Lower leg skin (tissue), 4 donors: ENCODE data around the gene BTG3. TPM values are rescaled to one million over a fixed set of nuclear protein-coding genes. Genes with fewer than 3 reads are reported as not detected.

Experiments
- DNase-seq, 2 donors: peaks; one replicate each; pipeline ENCODE4 v3.0.0-alpha.2; 2019; ENCODE audit warnings: low spot score in 2 of 2
- H3K4me3 ChIP-seq: fragments of 200-600 bp; sonication (generic); 2 replicates; pipeline ENCODE4 v1.5.1; 2017; ENCODE audit warnings: mild to moderate bottlenecking, low read depth; ENCODE audit not compliant: poor library complexity, severe bottlenecking
- POLR2A ChIP-seq, 2 donors: fragments of 450-650 bp; IDR thresholded peaks; one replicate each; pipeline ENCODE4 v1.6.1; 2016 to 2017; ENCODE audit warnings: antibody characterized with exemption in 2 of 2, mild to moderate bottlenecking in 1 of 2, moderate library complexity in 1 of 2
- WGBS, 2 donors: methylation state at CpG; one replicate each; pipeline ENCODE4 v1.1.5; 2018; 5-methylcytosine and 5-hydroxymethylcytosine counted together
- intact Hi-C: fragments of 100-400 bp; cut with DNase I; formaldehyde crosslinking; loops from one replicate; pipeline ENCODE4 v1.15.0; 2023; ENCODE audit warnings: low total_unique reads
- total RNA-seq, 4 donors: library from RNA; depleted of rRNA; stranded (reverse); fragments of >200 nt; gene quantifications; one replicate each; pipeline ENCODE4 v1.1.0, GENCODE V29; 2016
- TF ChIP-seq, protein P1 (sequence below), 3 donors: fragments of 450-650 bp; IDR thresholded peaks; one replicate each; pipeline ENCODE4 v1.5.1; 2016; ENCODE audit warnings: antibody characterized with exemption in 3 of 3, mild to moderate bottlenecking in 3 of 3, moderate library complexity in 2 of 3

The BTG3 gene
- total RNA-seq, 4 donors from 2014 or later: 43.0 to 88.3 (median 57.3) TPM

DNA sequence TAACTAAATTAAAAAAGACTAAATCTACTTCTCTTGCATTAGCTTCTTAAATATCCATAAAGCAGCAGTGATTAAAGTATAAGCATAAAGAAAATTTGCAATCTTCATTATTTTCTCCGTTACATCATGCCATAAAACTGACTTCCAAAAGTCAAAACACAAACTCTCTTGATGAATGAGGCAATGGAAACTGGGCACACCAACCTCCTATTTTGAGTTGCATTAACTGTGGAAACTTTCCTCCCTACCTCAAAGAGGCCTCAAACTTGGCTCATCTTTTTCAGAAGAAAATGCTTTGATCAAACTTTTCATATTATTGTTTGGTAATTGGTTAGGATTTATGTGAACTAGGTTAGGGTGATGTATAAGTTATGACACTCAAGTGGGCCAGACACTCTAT is 4.1 kb upstream of the BTG3 start:
- 72 to 77% methylated on average over 1 of the region's 1 CpG for WGBS, 2 donors
- TF ChIP-seq POLR2A (IDR thresholded peaks at IDR 0.05): no peak
- TF ChIP-seq, protein P1, sequence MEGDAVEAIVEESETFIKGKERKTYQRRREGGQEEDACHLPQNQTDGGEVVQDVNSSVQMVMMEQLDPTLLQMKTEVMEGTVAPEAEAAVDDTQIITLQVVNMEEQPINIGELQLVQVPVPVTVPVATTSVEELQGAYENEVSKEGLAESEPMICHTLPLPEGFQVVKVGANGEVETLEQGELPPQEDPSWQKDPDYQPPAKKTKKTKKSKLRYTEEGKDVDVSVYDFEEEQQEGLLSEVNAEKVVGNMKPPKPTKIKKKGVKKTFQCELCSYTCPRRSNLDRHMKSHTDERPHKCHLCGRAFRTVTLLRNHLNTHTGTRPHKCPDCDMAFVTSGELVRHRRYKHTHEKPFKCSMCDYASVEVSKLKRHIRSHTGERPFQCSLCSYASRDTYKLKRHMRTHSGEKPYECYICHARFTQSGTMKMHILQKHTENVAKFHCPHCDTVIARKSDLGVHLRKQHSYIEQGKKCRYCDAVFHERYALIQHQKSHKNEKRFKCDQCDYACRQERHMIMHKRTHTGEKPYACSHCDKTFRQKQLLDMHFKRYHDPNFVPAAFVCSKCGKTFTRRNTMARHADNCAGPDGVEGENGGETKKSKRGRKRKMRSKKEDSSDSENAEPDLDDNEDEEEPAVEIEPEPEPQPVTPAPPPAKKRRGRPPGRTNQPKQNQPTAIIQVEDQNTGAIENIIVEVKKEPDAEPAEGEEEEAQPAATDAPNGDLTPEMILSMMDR (IDR thresholded peaks at IDR 0.05): no peak
- intact Hi-C loops: no loop called here
- DNase-seq: no peak
- H3K4me3 ChIP-seq: no peak overlapping the region

DNA sequence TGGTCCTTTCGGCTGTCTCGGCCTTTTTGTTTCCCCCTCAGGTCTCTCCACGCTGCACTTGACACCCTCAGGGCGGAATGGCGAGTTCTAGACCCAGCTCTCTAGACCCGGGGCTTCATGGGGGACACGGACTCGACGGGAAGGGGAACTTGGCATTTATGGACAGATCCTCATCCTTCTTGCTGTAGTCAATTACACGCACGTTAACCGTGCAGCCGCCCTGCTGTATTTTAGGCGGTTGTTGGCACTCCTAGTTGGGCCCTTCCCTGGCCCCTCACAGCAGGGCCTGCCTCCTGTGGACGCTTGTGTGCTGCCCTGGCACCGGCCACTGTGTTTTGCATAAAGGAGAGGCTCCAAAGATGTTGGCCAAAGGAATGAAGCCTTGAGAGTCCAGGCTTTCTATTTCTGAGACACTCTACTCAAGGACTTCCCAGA is 558 bp upstream of the BTG3 start:
- intact Hi-C loops: no loop called here
- 22% methylated on average over 16 of the region's 16 CpGs for WGBS, 2 donors
- peak overlapping the region; percentile 68 for H3K4me3 ChIP-seq
- TF ChIP-seq, protein P1 (IDR thresholded peaks at IDR 0.05): no peak
- no peak for TF ChIP-seq POLR2A (IDR thresholded peaks at IDR 0.05)
- DNase-seq: peak; percentile 52 to 91

DNA sequence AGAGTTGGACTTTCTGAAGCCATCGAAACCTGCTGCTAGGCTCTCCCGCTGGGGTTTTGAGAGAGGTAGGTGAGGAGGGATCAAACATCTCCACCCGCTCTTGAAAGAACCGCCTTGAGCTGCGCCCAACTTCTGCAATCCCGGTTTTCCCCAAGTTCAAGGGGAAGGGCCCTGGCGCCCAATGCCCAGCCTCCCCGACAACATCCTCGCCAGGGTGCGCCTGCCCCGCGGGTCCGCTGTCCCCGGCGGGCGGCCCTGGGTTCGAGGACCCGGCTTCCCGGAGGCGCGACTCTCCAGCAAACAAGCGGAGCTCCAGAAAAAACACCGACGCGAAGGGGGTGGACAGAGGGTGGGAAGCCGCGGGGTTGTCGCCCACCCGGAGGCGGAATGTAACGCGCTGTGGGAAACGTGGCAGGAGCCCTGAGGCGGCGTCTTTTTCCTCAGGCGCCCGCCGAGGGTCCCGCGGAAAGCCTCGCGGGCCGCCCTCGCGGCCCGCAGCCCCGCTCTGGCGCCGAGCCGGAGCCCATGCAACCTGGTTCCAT is 607 bp downstream of the BTG3 start:
- WGBS, 2 donors: 1% methylated on average over 16 to 29 of the region's 50 CpGs
- TF ChIP-seq, protein P1 (IDR thresholded peaks at IDR 0.05): no peak
- no peak for TF ChIP-seq POLR2A (IDR thresholded peaks at IDR 0.05)
- intact Hi-C loops: no loop called here
- H3K4me3 ChIP-seq: peak overlapping the region; percentile 68
- peak; percentile 33 to 90 for DNase-seq

DNA sequence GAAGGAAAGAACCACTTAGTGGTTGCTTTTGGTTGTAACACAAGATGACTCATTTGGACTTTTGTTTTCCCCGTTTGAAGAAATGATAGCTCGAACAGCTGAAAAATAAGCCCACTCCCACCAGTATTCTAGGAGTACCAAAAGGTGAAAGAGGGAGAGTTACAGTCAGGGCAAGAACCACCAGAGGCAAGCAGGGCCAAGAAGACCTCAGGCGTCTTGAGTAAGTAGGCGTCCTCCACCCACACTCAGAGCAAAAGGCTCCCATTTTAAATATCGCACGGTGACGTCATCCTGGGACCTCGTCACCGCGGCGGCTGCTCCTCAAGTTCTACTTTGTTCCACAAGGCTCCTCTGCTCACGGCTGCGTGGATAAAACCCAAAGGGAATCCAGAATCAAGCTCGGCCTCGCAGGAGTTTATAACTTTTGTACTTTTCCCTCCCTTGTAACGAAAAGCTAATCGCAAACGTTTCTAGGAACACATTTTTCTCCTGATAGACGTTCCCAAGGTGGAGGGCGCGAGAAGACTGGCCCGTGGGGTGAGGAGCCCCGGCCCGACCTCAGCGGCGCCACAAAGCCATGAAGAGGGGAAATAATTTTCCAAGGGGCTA is 1.2 kb downstream of the BTG3 start:
- intact Hi-C loops: no loop called here
- WGBS, 2 donors: 0% methylated on average over 26 of the region's 26 CpGs
- TF ChIP-seq, protein P1 (IDR thresholded peaks at IDR 0.05): no peak
- TF ChIP-seq POLR2A (IDR thresholded peaks at IDR 0.05): peak in 1 of 2 donors; percentile 39
- DNase-seq: peak; percentile 91 to 97
- H3K4me3 ChIP-seq: peak overlapping the region; percentile 68

DNA sequence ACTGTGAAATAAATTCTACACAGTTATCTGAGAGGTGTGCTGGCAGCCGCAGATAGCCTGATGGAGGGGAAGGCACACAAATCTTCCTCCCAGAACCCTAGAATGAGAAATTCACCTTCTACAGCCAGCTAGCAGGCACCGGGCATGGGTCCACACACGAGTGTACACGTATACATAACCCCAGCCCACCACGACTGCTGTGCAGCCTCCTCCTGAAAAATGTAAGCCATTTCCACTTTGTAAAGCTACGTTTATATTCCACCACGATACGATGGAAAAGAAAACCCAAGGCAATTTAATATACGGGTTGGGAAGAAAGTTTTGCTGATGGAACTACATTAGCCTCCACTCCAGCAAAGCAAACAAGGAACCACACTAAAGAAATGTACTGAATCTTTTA is 1.8 kb downstream of the BTG3 start:
- 14 to 21% methylated on average over 9 of the region's 9 CpGs for WGBS, 2 donors
- no peak for DNase-seq
- TF ChIP-seq, protein P1 (IDR thresholded peaks at IDR 0.05): no peak
- no peak for TF ChIP-seq POLR2A (IDR thresholded peaks at IDR 0.05)
- no peak overlapping the region for H3K4me3 ChIP-seq
- intact Hi-C loops: no loop called here

DNA sequence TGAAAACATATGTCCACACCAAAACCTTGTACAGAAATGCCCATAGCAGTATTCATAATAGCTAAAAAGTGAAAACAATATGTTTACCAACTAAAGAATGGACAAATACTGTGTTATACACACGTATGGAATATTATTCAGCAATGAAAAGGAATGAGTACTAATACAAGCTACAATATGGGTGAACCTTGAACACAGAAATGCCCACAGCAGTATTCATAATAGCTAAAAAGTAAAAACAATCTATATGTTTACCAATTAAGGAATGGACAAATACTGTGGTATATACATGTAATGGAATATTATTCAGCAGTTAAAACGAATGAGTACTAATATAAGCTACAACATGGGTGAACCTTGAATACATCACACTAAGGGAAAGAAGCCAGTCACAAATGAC is 3.0 kb downstream of the BTG3 start:
- TF ChIP-seq POLR2A (IDR thresholded peaks at IDR 0.05): no peak
- TF ChIP-seq, protein P1 (IDR thresholded peaks at IDR 0.05): no peak
- no peak overlapping the region for H3K4me3 ChIP-seq
- 86 to 96% methylated on average over 2 of the region's 2 CpGs for WGBS, 2 donors
- intact Hi-C loops: no loop called here
- DNase-seq: no peak
